ENCODE measurements around the gene ROR1.

ROR1 gene

DNA sequence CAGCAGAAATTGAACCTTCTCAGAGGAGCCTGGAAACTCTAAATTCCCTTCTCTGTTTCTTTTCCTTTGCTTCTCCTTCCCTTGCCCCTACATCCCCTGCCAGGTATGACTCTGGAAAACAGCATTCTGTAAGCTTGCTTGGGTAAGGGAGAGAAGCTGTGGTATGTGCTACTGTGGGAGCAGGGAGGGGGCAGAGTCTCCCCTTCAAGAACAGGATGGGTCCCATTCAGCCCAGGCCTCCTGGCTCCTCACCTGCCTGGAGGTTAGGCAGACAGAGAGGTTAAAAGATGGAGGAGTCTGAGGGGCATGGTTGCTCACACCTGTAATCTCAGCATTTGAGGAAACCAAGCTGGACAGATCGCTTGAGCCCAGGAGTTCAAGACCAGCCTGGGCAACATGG is 389.0 kb downstream of the ROR1 start:
- DNase-seq = no peak

DNA sequence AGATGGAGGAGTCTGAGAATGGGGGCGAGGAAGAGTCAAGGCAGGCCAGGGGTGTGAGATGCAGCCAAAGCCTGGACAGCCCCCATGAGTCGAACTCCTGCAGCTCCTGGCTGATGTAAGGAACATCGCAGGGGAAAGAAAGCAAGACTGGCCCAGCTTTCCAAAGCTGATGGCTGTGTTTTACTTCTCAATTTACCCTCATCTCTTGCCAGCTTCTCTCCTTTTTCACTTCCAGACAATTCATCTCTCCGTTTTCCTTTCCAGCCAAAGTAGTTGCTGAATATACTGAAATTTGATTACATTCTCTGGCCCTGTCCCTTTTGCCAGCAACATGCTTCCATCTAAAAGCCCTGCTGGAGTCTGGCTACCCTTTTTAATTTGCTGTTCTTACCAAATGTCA is 389.6 kb downstream of the ROR1 start:
- DNase-seq = no peak

DNA sequence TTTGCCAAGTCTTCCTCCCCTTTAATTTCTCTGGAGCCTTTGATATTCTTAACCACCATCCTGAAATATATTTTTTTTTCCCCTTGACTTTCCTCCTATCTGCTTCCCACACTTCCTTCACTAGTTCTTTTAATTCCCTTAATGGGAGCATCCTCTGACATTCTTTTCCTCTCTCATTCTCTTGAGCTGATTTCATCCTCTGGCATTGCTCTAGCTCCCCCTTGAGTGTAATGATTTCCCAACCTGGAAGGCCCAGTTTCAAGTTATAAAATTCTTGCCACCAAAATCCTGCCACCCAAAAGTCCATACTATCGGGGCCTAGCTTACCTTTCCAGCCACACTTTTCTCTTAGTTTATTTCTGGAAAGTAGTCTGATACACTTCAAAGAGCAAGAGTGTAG is 390.2 kb downstream of the ROR1 start:
- DNase-seq = no peak

DNA sequence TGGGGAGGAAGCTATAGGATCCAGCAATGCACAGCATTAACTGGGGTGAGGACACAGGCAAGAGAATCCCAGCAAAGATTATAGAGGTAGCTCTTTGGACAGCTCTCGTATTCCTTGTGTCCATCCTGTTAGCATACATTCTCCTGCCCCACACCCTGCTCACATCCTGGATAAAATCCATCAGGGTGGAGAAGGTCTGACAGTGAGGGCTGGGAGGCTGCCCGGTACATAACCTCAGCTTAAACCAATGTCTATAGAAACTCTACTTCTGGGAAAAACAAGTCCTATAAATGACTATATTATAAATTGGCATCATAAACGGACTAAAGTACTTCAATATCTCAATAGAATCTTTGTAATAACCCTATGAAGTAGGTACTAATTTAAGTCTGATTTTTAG is 392.8 kb downstream of the ROR1 start:
- no peak for DNase-seq

DNA sequence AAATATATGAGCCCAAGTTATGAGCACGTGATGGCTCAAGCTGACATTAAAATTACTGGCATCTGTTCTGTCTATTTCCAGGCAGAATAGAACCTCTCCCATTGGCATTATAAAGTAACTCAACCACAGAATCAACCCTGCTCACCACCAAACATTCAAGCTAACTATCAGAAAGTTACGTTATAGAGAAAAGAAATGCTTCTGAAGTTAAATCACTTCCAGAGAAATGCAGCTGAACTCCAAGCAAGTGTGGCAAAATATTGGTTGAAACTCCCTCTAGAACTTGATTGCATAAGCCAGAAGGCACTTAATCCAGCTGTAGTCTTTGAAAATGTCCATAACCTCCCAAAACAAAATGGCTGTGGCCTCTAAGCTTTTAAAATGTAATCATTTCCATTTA is 393.4 kb downstream of the ROR1 start:
- no peak for DNase-seq

DNA sequence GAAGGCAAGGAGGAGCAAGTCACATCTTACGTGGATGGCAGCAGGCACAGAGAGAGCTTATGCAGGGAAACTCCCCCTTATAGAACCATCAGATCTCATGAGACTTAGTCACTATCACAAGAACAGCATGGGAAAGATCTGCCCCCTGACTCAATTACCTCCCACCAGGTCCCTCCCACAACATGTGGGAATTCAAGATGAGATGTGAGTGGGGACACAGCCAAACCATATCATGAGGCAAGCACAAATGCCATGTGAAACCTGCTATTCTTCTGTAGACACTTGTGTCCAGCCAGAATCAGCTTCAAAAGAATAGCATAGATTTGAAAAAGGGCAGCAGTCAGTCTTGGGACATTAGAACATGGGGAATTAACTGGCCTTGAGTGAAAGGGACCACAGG is 397.4 kb downstream of the ROR1 start:
- DNase-seq = no peak

DNA sequence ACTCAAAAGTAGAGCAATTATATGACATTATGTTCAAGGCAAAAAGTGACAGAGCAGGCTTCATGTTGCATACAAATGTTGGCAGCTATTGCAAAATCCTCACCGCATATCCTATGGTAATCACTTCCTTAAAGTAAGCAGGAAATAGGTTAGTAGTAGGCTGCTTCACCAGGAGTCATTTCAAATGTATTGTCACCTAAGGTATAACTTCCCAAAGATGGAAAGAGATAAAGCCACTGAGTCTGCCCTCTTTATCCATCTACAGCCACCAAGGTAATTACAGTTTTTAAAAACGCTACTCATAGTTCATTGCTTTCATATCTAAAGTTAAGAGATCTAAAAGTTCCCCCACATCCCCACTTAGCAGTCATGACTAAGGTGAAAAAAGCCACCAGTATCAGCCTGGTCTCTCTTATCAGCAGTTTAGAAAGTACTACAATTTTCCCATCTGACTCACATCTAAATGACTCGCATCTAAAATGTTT is 398.0 kb downstream of the ROR1 start:
- DNase-seq = no peak

DNA sequence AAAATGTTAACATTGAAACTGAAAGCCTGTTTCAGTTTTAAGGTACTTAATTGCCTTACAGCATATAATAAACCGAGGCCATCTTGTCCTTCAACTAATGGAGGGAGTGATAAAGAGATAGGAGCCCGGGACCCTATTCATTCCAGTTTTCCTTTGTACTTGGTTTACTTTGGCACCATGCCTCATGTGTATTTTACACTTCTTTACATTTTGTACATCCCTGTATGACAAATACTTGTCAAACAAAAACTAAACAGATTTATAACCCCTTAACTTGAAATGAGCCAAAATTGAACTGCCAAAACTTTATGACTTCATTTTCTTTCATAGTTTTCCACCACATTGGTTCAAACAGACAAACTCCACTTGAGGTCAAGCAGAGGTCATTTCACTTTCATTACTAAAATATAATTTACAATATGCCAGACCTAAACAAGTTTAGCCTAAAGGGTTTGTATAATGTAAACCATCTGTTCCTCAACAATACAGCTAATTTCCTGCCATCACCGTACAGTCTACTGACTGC is 398.7 kb downstream of the ROR1 start:
- DNase-seq = no peak

DNA sequence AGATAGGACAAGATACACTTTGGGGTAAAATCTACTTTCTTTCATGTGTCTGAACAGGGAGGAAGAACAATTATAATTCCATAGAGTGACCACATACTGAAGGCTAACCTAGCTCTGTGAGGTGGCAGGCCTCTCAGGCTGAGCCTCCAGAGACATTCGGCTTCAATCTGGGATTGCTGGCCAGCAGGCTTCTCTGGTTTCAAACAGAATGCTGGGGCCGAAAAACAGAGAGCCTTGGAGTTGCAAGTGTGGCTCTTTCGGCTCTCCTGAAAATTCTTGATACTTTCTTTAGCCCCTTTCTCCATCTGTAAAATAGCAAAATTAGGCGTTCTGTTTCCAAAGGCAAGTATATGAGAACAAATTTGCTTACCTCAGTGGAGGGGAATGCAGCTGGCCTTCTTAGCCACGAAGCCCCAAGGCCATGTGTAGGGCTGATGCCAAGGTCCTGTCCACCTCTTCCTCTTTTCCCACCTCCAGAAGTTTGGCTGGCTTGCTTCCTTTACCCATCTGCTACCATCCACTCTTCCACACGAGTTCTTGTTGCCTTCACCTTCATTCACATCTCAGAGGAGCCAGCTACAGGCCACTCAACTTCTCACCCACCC is 399.6 kb downstream of the ROR1 start:
- DNase-seq = no peak

DNA sequence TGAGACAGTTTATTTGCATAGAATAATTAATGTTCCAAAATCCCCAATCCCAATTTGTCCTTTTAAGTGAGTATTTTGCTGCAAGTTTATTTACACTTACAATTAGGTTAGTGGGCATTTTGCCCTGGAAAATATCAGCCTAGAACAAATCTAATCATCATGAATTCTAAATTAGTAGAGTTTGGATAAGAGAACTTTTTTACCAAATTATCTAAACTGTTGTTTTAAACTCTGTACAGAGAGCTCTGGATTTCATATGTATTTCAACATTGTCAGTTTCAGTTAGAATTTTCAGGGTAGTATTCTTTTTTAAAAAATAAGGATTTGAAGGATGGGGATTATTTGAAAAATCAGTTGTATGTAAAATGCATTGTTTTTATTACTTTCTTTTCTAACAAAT is 401.8 kb downstream of the ROR1 start:
- no peak for DNase-seq

DNA sequence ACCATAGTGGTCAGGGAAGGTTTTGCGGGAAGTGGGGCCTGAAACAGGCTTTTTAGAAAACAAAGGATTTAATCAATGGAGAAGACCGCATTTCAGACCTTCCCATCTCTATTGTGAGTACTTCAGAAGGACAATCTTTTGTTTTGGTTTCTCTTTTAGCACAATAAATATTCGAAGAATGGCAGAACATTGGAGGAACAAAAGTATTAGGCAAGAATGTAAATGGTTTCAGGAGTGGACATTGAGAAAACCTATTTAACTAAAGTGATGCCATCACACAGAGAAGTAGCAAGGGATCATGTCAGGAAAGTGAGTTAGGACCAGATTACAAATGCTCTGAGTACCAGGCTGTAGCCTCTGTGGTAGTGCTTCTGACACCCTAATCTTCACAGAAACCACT is 402.8 kb downstream of the ROR1 start:
- no peak for DNase-seq

DNA sequence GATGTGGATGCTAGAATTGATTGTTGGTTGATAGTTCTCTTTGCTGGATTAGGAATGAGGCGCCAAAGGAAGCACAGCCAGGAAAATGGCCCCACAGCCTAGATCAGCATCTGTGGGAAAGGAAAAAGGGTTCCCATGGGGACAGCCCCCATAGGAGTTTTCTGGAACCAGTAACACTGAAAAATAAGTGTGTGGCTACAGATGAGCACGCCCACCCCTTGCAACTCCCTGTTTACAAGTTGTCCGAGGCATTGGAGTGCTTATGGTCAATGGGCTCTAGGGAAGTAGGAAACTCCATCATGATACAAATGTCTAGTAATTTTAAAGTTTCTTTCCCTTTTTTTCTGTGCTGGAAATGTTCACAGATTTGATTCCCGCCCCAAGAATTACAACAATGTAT is 405.8 kb downstream of the ROR1 start:
- no peak for DNase-seq

DNA sequence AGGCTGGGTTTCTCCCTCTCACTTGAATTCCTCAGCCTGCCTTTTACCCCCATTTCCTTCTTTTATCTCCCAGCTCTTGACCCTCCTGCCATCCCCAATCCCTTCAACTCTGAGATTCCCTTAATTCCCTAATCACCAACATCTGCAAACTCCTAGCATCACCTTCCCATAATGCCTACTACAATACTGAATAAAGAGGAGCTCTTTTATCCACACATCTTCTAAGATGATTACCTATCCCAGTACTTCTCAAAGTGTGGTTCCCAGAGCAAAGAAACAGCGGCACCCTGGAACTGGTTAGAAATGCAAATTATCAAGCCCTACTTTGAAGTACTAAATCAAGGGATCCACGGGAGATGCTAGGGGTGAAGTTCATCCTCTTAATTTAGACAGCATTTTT is 408.4 kb downstream of the ROR1 start:
- DNase-seq = no peak

DNA sequence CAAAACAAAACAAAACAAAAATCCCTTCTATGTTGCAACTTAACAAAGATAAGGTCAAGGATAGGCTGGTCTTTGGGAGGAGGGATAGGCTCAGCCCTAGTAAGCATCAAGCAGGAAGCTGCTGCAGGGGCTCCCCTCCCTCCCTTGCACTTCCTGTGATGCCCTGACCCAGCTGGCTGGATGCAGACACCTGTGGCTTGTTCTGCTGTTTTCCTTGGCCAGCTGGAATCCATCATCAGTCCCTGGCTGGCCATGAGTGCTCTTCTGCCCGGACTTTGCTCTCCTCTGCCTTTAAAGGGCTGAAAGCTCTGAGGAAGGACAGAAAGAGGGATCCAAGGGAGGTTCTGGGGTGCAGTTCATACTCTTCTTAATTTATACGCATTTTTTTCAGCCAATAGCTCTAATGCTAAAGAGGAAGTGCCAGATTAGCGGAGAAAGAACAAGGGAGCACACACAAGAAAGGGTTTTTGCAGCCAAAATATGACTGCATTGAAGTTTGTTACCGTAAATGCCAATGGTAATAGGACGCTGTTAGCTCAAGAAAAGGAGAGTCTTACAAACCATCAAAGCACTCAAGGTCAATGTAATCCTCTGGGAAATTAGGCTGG is 409.7 kb downstream of the ROR1 start:
- DNase-seq = no peak

DNA sequence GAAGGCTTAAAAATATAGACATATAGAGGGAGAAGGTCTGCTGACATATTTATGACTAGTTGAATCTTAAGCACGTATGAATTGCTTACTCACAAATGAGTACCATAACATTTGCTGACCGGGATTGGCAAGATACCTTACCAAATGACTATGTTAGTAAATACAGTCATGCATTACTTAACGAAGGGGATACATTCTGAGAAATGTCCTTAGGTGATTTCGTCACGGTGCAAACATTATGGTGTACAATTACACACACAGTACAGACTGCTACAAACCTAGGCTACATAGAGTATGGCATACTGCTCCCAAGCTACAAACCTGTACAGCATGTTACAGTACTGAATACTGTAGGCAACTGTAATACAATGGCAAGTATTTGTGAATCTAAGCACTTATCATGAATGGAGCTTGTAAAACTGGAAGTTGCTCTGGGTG is 410.2 kb downstream of the ROR1 start:
- DNase-seq = no peak

DNA sequence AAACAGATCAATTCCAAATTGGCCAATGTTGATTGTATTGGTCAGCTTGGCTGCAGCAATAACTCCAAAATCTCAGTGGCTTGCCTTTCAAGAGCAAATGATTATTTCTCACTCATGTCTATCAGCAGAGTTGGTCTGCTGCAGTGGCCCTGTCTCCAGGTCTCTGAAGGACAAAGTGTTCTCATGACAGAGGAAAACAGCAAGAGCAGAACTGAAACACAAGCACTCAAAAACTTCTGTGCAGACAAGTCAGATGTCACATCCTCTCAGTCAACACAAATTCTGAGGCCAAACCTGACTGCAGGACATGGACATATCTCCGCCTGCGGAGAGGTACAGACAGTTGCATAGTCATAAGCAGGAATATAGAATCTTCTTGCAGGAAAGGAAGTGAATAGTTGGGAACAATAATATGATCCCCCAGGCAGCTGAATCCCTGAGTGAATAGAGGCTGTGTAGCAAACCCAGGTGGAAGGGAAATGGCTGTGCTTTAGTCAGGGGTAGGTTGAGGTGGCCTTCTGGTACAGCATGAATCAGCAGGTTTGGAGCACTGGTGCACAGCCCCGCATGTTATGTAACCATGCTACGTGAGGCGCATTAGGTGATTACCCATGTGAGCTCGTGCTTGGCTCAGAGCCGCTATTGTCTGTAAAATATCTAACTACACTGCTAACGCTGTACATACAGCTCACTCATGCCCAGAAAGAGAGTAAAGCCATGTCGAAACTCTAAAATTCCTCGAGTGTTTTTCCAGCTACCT is 412.5 kb downstream of the ROR1 start:
- no peak for DNase-seq

DNA sequence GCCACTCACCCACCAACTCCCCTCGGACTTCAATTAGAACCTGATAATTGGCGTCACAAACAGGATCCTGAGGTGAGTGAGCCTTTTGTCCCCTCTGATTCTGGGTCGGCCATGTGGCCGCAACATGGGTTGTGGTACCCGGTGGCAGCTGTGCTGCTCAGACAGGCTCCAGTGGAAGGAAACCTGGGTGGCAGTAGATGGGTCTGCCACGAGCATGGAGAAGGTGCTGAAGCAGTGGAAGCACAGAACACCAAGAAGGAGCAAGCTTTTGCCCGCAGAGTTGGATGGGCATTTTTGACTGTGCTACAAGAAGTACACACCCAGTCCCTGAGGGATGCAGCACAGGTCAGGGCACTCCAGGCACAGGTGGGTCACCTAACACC is 413.1 kb downstream of the ROR1 start:
- DNase-seq = no peak

DNA sequence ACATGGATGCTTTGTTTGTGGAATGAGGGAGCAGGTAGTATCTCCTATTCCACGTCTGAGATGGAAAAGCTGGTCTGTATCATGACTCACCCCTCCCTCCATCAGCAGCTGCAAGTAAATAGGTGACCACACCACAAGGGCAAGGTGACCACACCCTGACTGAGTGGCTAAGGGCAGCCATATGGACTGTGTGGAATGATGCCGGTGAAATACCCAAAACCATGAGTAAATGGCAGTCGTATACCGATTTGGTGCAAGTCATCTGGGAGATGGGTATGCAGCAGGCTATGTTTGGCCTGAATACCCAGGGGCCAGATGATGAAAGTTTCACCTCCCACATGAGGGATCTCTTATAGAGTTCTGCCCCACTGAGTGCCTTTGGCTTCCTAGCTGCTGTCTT is 413.8 kb downstream of the ROR1 start:
- no peak for DNase-seq

DNA sequence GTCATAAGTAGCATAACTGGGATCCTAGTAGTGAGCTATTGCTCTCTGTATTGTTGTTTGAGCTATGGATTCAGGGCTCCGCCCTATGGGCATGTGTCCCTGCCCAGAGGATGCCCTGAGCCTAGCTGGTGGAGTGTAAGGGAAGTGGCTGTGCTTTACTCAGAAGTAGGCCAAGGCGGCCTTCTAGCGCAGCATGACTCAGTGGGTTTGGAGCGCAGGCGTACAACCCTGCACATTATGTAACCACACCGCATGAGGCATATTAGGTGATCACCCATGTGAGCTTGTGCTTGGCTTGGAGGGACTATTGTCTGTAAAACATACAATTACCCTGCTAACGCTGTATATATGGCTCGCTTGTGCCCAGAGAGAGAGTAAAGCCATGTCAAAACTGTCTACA is 418.5 kb downstream of the ROR1 start:
- no peak for DNase-seq

DNA sequence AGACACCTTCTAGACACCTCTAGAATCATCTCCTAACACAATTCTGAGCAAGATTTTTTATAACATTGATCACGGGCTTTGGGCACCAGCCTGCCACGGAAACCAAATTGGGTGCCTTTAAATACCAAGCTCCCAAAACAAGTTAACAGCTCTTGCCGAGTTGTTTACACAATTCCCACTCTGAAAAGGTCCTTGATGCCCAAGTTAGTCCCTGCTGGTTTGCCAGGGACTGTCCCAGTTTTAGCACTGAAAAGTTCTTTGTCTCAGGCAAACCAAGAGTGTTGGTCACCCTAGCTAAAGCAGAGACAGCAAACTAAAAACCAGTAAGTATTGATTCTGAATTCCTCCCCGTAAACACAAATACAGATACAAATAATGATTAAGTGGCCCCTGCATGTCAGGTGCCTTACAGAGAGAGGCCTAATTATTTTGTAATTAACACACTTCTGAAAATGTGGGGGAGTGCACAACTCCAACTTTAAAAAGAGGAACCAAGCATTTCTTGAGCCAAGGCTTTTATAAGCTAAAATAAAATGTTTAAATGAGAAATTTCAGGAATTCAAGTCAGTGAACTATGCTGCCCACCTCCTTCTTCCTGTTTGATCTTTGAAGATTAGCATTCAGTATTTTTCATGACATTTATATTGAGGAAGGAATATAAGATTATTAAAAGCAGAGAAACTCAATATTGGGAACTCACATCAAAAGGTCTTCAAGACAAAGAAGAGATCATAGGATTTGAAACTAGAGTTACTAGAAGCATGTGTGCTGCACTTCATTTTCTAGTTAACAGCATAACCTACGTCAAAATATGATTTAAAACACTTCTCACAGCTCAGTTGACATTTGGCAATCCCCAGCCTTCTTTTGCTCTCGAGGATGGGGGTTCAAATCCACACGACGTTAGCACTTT is 420.6 kb downstream of the ROR1 start:
- no peak for DNase-seq

DNA sequence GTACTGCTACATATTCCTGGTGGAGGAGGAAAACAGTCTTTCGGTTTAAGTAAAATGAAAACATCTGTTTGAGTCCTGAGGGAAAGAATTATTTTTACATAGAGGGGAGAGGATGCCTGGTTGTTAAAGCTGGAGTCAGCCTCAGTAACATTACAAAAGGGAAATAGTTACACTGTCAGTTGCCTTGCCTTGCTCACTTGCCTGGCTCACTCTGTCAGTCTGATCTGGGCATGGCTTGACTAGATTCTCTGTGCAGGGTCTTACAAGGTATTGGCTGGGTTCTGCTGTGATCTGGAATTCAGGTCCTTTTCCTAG is 421.2 kb downstream of the ROR1 start:
- DNase-seq = no peak

DNA sequence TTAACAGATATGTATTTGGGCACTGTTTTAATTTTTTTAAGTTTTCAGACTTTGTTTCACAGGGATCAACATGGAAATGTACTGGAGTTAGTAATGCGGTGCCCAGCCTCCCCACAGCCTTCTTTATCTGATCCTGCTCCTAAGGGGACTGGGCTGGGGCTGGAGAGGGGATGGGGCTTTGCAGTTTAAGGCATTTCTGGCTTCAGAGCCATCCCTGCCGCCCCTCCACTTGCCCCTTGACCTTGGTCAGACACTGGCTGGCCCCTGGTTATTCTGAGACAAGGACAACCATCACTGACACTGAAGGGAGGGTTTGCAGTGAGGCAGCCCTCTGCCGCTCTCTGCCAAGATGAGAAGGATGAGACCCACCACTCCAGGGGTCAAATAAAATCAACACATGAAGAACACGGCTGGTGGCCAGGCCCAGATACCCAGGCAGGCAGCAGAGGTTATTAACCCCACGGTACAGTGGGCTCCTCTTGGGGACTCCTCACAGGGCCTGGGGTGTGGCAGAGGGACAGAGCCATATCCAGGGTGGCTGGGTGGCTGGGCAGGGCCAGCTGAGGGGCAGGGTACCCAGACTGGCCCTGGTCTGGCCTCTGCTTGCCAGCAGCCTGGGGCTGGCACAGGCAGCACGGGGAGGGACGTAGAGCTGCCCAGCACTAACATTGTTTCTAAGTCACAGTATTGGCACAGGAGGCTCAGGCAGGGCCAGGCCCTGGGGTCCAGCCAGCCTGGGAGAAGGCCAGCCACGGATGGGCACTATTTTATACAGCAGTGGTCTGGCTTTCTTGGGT is 422.5 kb downstream of the ROR1 start:
- DNase-seq = no peak
